H9 (cell line): Measurements from ENCODE around the gene NDUFB3. TPM values are rescaled to one million over a fixed set of nuclear protein-coding genes. Genes with fewer than 3 reads are reported as not detected.

ENCODE experiments used
- DNase-seq: peaks from one replicate; pipeline ENCODE4 v3.0.0-alpha.2; 2017
- H2AFZ ChIP-seq: one replicate; pipeline ENCODE4 v1.6.1; 2013; ENCODE audit warnings: mild to moderate bottlenecking, low read length, control low read depth, moderate library complexity
- H2AK5ac ChIP-seq: 2 replicates; pipeline ENCODE4 v1.6.1; 2013; ENCODE audit warnings: low read length, control low read depth, mixed read lengths; ENCODE audit not compliant: insufficient read length
- H2BK120ac ChIP-seq: one replicate; pipeline ENCODE4 v1.6.1; 2013; ENCODE audit warnings: low read depth, mild to moderate bottlenecking, low read length, control low read depth, inconsistent platforms; ENCODE audit not compliant: poor library complexity, severe bottlenecking
- H2BK12ac ChIP-seq: 2 replicates; pipeline ENCODE4 v1.6.1; 2013; ENCODE audit warnings: low read length, control low read depth, mixed read lengths, low read depth; ENCODE audit not compliant: insufficient read length
- H2BK15ac ChIP-seq: 2 replicates; pipeline ENCODE4 v1.6.1; 2013; ENCODE audit warnings: low read depth, low read length, control low read depth
- H2BK20ac ChIP-seq: one replicate; pipeline ENCODE4 v1.6.1; 2013; ENCODE audit warnings: low read depth, mild to moderate bottlenecking, low read length, control low read depth, inconsistent platforms; ENCODE audit not compliant: poor library complexity, severe bottlenecking
- H2BK5ac ChIP-seq: 2 replicates; pipeline ENCODE4 v1.6.1; 2013; ENCODE audit warnings: low read length, control low read depth, mixed read lengths; ENCODE audit not compliant: insufficient read length
- H3K14ac ChIP-seq: 2 replicates; pipeline ENCODE4 v1.6.1; 2013; ENCODE audit warnings: low read length, control low read depth; ENCODE audit not compliant: insufficient read depth
- H3K18ac ChIP-seq: 2 replicates; pipeline ENCODE4 v1.6.1; 2013; ENCODE audit warnings: low read depth, mild to moderate bottlenecking, mixed read lengths, low read length, control low read depth; ENCODE audit not compliant: insufficient read length
- H3K23ac ChIP-seq: 2 replicates; pipeline ENCODE4 v1.6.1; 2013; ENCODE audit warnings: low read length, control low read depth, mixed read lengths, low read depth; ENCODE audit not compliant: insufficient read length
- H3K23me2 ChIP-seq: 2 replicates; pipeline ENCODE4 v1.6.1; 2013; ENCODE audit warnings: low read depth, mild to moderate bottlenecking, mixed read lengths, low read length, control low read depth; ENCODE audit not compliant: insufficient read length, poor library complexity, severe bottlenecking
- H3K27ac ChIP-seq: 2 replicates; pipeline ENCODE4 v1.5.1; 2013; ENCODE audit warnings: low read length, control low read depth, mixed read lengths, low read depth; ENCODE audit not compliant: insufficient read length
- H3K27me3 ChIP-seq: 2 replicates; pipeline ENCODE4 v1.6.1; 2013; ENCODE audit warnings: low read length, control low read depth, inconsistent platforms; ENCODE audit not compliant: insufficient read depth
- H3K4ac ChIP-seq: 2 replicates; pipeline ENCODE4 v1.6.1; 2013; ENCODE audit warnings: low read depth, mild to moderate bottlenecking, control low read depth, inconsistent platforms, low read length, moderate library complexity
- H3K4me1 ChIP-seq: 2 replicates; pipeline ENCODE4 v1.6.1; 2013; ENCODE audit warnings: low read length, control low read depth, inconsistent platforms; ENCODE audit not compliant: insufficient read depth
- H3K4me2 ChIP-seq: 2 replicates; pipeline ENCODE4 v1.6.1; 2013; ENCODE audit warnings: low read length, control low read depth, mixed read lengths; ENCODE audit not compliant: insufficient read length, insufficient read depth
- H3K56ac ChIP-seq: 2 replicates; pipeline ENCODE4 v1.6.1; 2013; ENCODE audit warnings: low read depth, mild to moderate bottlenecking, mixed read lengths, low read length, control low read depth; ENCODE audit not compliant: insufficient read length
- H3K79me1 ChIP-seq: 2 replicates; pipeline ENCODE4 v1.6.1; 2013; ENCODE audit warnings: low read depth, mild to moderate bottlenecking, moderate library complexity, low read length, control low read depth, inconsistent platforms; ENCODE audit not compliant: insufficient read depth, poor library complexity, severe bottlenecking
- H3K79me2 ChIP-seq: 2 replicates; pipeline ENCODE4 v1.6.1; 2013; ENCODE audit warnings: low read length, control low read depth, inconsistent platforms; ENCODE audit not compliant: insufficient read depth
- H3K9ac ChIP-seq: 2 replicates; pipeline ENCODE4 v1.6.1; 2013; ENCODE audit warnings: low read length, control low read depth, mixed read lengths; ENCODE audit not compliant: insufficient read length; ENCODE audit errors: extremely low read depth
- H3K9me3 ChIP-seq: one replicate; pipeline ENCODE4 v1.6.1; 2013; ENCODE audit warnings: low read depth, low read length, inconsistent platforms; ENCODE audit not compliant: control insufficient read depth
- H3T11ph ChIP-seq: one replicate; pipeline ENCODE4 v1.6.1; 2013; ENCODE audit warnings: mild to moderate bottlenecking, low read length, control low read depth, inconsistent platforms
- H4K20me1 ChIP-seq: one replicate; pipeline ENCODE4 v1.6.1; 2013; ENCODE audit not compliant: control insufficient read depth, insufficient read length, insufficient read depth
- H4K5ac ChIP-seq: 2 replicates; pipeline ENCODE4 v1.6.1; 2013; ENCODE audit warnings: low read depth, mild to moderate bottlenecking, mixed read lengths, low read length, control low read depth; ENCODE audit not compliant: insufficient read length
- H4K8ac ChIP-seq: replicated peaks from 2 replicates; pipeline ENCODE4 v1.6.1; 2013; ENCODE audit warnings: low read length, control low read depth, mixed read lengths, low read depth; ENCODE audit not compliant: insufficient read length
- H4K91ac ChIP-seq: 2 replicates; pipeline ENCODE4 v1.6.1; 2013; ENCODE audit warnings: low read depth, mild to moderate bottlenecking, moderate library complexity, mixed read lengths, low read length, control low read depth; ENCODE audit not compliant: insufficient read length
- H3K27ac Mint-ChIP-seq, 3 experiments: 2 replicates in 2 of 3; 3 replicates in 1 of 3; pipeline ENCODE4 v1.8.0; 2020 to 2021; ENCODE audit warnings: mixed read lengths in 3 of 3, mild to moderate bottlenecking in 1 of 3, moderate library complexity in 1 of 3
- H3K27me3 Mint-ChIP-seq: 2 replicates; pipeline ENCODE4 v1.8.0; 2021; ENCODE audit warnings: low read depth, mild to moderate bottlenecking, moderate library complexity, mixed read lengths
- H3K36me3 Mint-ChIP-seq, 3 experiments: 2 replicates in 2 of 3; 3 replicates in 1 of 3; pipeline ENCODE4 v1.8.0; 2020 to 2021; ENCODE audit warnings: low read depth in 3 of 3, mixed read lengths in 3 of 3; ENCODE audit not compliant: insufficient read depth in 1 of 3
- H3K4me1 Mint-ChIP-seq, 2 experiments: 2 replicates each; pipeline ENCODE4 v1.8.0; 2020; ENCODE audit warnings: mixed read lengths in 2 of 2
- H3K4me3 Mint-ChIP-seq, 2 experiments: 2 replicates in 1 of 2; 3 replicates in 1 of 2; pipeline ENCODE4 v1.8.0; 2020 to 2021; ENCODE audit warnings: mild to moderate bottlenecking in 2 of 2, mixed read lengths in 2 of 2, moderate library complexity in 1 of 2
- H3K9me3 Mint-ChIP-seq, 2 experiments: 2 replicates in 1 of 2; 3 replicates in 1 of 2; pipeline ENCODE4 v1.8.0; 2020; ENCODE audit warnings: mild to moderate bottlenecking in 2 of 2, mixed read lengths in 2 of 2, moderate library complexity in 1 of 2
- WGBS: extraction: QIAGEN DNeasy Blood & Tissue Kit; methylation state at CpG from one replicate; pipeline ENCODE4 v1.1.7; 2013; ENCODE audit warnings: missing lambda C conversion rate, low lambda C conversion rate, mixed read lengths; ENCODE audit not compliant: insufficient read length; ENCODE audit errors: extremely low coverage; 5-methylcytosine and 5-hydroxymethylcytosine counted together
- total RNA-seq: library from RNA; stranded (reverse); gene quantifications from 2 replicates; pipeline ENCODE4 v1.2.1, GENCODE V29; 2021
- TF ChIP-seq, protein P1 (sequence below): fragments of 200-600 bp; sonication (generic); conservative IDR thresholded peaks from 3 replicates; pipeline ENCODE4 v1.8.0; 2021; ENCODE audit warnings: antibody characterized with exemption, mild to moderate bottlenecking

NDUFB3 gene
- total RNA-seq, 1 experiment from 2014 or later: 59.6 TPM

DNA sequence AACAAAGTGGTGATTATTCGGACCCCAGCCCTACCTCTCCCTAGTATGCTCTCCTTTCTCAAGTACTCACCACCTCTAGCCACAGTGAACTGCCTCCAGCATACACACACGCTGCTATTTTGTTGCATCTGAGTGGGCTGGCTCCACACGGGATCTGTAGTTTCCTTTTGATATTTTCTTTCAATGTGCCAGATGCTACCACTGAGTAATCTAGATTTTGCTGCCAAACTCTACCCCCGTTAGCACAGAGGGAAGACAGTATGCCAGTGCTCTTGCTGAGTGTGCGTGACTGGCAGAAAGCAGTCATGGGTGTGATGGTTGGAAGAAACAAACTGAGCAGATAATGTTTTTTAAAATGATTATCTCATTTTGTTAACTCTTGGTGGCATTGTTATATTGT lies 55.8 kb downstream of the NDUFB3 start:
- H3K18ac ChIP-seq: no peak overlapping the region
- no peaks in the 10 kb centered on the region for H3K79me1 ChIP-seq
- no peak overlapping the region for H3K23ac ChIP-seq
- no peak overlapping the region for H3K14ac ChIP-seq
- no peak overlapping the region for H2BK20ac ChIP-seq
- H3K56ac ChIP-seq: no peak overlapping the region
- no peak overlapping the region for H3T11ph ChIP-seq
- H4K8ac ChIP-seq: no peak overlapping the region
- no peaks in the 10 kb centered on the region for H4K20me1 ChIP-seq
- no peak overlapping the region for H4K91ac ChIP-seq
- no peaks in the 10 kb centered on the region for H3K36me3 Mint-ChIP-seq
- H3K9ac ChIP-seq: no peak overlapping the region
- no peaks in the 10 kb centered on the region for H3K27me3 ChIP-seq
- H2BK12ac ChIP-seq: no peak overlapping the region
- H3K23me2 ChIP-seq: no peaks in the 10 kb centered on the region
- H3K27ac Mint-ChIP-seq: no peak overlapping the region
- TF ChIP-seq, protein P1, sequence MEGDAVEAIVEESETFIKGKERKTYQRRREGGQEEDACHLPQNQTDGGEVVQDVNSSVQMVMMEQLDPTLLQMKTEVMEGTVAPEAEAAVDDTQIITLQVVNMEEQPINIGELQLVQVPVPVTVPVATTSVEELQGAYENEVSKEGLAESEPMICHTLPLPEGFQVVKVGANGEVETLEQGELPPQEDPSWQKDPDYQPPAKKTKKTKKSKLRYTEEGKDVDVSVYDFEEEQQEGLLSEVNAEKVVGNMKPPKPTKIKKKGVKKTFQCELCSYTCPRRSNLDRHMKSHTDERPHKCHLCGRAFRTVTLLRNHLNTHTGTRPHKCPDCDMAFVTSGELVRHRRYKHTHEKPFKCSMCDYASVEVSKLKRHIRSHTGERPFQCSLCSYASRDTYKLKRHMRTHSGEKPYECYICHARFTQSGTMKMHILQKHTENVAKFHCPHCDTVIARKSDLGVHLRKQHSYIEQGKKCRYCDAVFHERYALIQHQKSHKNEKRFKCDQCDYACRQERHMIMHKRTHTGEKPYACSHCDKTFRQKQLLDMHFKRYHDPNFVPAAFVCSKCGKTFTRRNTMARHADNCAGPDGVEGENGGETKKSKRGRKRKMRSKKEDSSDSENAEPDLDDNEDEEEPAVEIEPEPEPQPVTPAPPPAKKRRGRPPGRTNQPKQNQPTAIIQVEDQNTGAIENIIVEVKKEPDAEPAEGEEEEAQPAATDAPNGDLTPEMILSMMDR: no peak
- no peak for DNase-seq
- no peak overlapping the region for H2BK15ac ChIP-seq
- H2AFZ ChIP-seq: no peak overlapping the region
- no peak overlapping the region for H2AK5ac ChIP-seq
- no peak overlapping the region for H3K4me2 ChIP-seq
- no peak overlapping the region for H4K5ac ChIP-seq
- H3K9me3 Mint-ChIP-seq: no peaks in the 10 kb centered on the region; a peak in 1 of 5 replicates
- H2BK5ac ChIP-seq: no peak overlapping the region
- H2BK120ac ChIP-seq: no peak overlapping the region
- H3K79me2 ChIP-seq: no peaks in the 10 kb centered on the region
- no peaks in the 10 kb centered on the region for H3K9me3 ChIP-seq
- no CpG with 5 or more reads among the region's 5 CpGs for WGBS
- no peak overlapping the region for H3K27ac ChIP-seq
- no peaks in the 10 kb centered on the region; the same call in 1 of the 2 replicates for H3K27me3 Mint-ChIP-seq
- H3K4me1 Mint-ChIP-seq: peaks cover 42 to 49% of the 10 kb centered on the region in 2 experiments
- H3K4ac ChIP-seq: no peak overlapping the region
- no peak overlapping the region for H3K4me3 Mint-ChIP-seq
- peaks cover 10% of the 10 kb centered on the region for H3K4me1 ChIP-seq
